Stomach smooth muscle (tissue), 2 donors: ENCODE results near the gene KLF3.
"Not testable (repeated sequence)": the region's sequence is repeated elsewhere in the genome, so short reads cannot be mapped to it uniquely, and the experiment has no call there.

Source experiments
- H3K27ac ChIP-seq: one replicate; pipeline ENCODE4 v1.7.0; 2013; ENCODE audit warnings: mild to moderate bottlenecking, low read length, inconsistent platforms
- H3K27me3 ChIP-seq, 2 donors: one replicate each; pipeline ENCODE4 v1.7.0; 2013; ENCODE audit warnings: low read length in 2 of 2; ENCODE audit not compliant: insufficient read depth in 2 of 2, control insufficient read depth in 1 of 2
- H3K36me3 ChIP-seq, 2 donors: one replicate each; pipeline ENCODE4 v1.7.0; 2013; ENCODE audit warnings: low read length in 2 of 2; ENCODE audit not compliant: control insufficient read depth in 2 of 2, insufficient read depth in 2 of 2
- H3K4me1 ChIP-seq: one replicate; pipeline ENCODE4 v1.7.0; 2013; ENCODE audit warnings: low read length; ENCODE audit not compliant: control insufficient read depth, insufficient read depth
- H3K4me3 ChIP-seq, 2 donors: one replicate each; pipeline ENCODE4 v1.7.0; 2013; ENCODE audit warnings: low read length in 2 of 2
- H3K9ac ChIP-seq, 2 donors: one replicate each; pipeline ENCODE4 v1.7.0; 2013; ENCODE audit warnings: low read length in 2 of 2, mild to moderate bottlenecking in 1 of 2
- H3K9me3 ChIP-seq, 2 donors: one replicate each; pipeline ENCODE4 v1.7.0; 2013; ENCODE audit warnings: low read length in 2 of 2; ENCODE audit not compliant: control insufficient read depth in 2 of 2
- donor health status: healthy.
- donor health status: Pancreatic carcinoma.

Gene KLF3

GRCh38 chr4:38624311-38624710, 39.7 kb upstream of the KLF3 start:
- H3K36me3 ChIP-seq, result no peaks in the 10 kb centered on the region
- H3K4me1 ChIP-seq, result peaks cover 6% of the 10 kb centered on the region
- no peak overlapping the region for H3K4me3 ChIP-seq
- H3K27ac ChIP-seq, result no peak overlapping the region
- H3K9me3 ChIP-seq, result no peaks in the 10 kb centered on the region
- H3K27me3 ChIP-seq, result no peaks in the 10 kb centered on the region
- no peak overlapping the region for H3K9ac ChIP-seq

GRCh38 chr4:38625508-38625907, 38.5 kb upstream of the KLF3 start:
- H3K4me3 ChIP-seq, result peak overlapping the region in 1 of 2 donors; percentile 29
- H3K27me3 ChIP-seq, result no peaks in the 10 kb centered on the region
- H3K36me3 ChIP-seq, result no peaks in the 10 kb centered on the region
- H3K9me3 ChIP-seq, result no peaks in the 10 kb centered on the region
- peaks cover 6% of the 10 kb centered on the region for H3K4me1 ChIP-seq
- peak overlapping the region; percentile 67 for H3K27ac ChIP-seq
- no peak overlapping the region for H3K9ac ChIP-seq

- H3K27ac ChIP-seq, H3K9ac ChIP-seq, H3K27me3 ChIP-seq, H3K9me3 ChIP-seq, H3K36me3 ChIP-seq, H3K4me1 ChIP-seq, H3K4me3 ChIP-seq: not testable (repeated sequence)
Measured at GRCh38 chr4:38626901-38627444, 37.0 kb upstream of the KLF3 start.

- H3K4me3 ChIP-seq, result no peak overlapping the region
- no peak overlapping the region for H3K27ac ChIP-seq
- no peaks in the 10 kb centered on the region for H3K9me3 ChIP-seq
- H3K36me3 ChIP-seq, result no peaks in the 10 kb centered on the region
- H3K9ac ChIP-seq, result no peak overlapping the region
- H3K27me3 ChIP-seq, result no peaks in the 10 kb centered on the region
- peaks cover 10% of the 10 kb centered on the region for H3K4me1 ChIP-seq
Measured at GRCh38 chr4:38630519-38630918, 33.5 kb upstream of the KLF3 start.

- Histone ChIP-seq H3K9me3 (no peaks in the 10 kb centered on the region), H3K4me3 (no peak overlapping the region), H3K9ac (no peak overlapping the region), H3K27ac (no peak overlapping the region), H3K36me3 (no peaks in the 10 kb centered on the region), H3K4me1 (peaks cover 5% of the 10 kb centered on the region), H3K27me3 (no peaks in the 10 kb centered on the region)
Measured at GRCh38 chr4:38634047-38634759, 29.8 kb upstream of the KLF3 start.

GRCh38 chr4:38639242-38639641, 24.8 kb upstream of the KLF3 start:
- Histone ChIP-seq H3K27ac (no peak overlapping the region), H3K36me3 (no peaks in the 10 kb centered on the region), H3K27me3 (no peaks in the 10 kb centered on the region), H3K9ac (no peak overlapping the region), H3K4me1 (peaks cover 1% of the 10 kb centered on the region), H3K9me3 (no peaks in the 10 kb centered on the region), H3K4me3 (no peak overlapping the region)

- Histone ChIP-seq H3K27ac (no peak overlapping the region), H3K4me1 (no peaks in the 10 kb centered on the region), H3K9me3 (no peaks in the 10 kb centered on the region)
Measured at GRCh38 chr4:38641811-38642210, 22.2 kb upstream of the KLF3 start.

GRCh38 chr4:38644201-38644600, 19.8 kb upstream of the KLF3 start:
- Histone ChIP-seq H3K27me3 (no peaks in the 10 kb centered on the region), H3K9me3 (no peaks in the 10 kb centered on the region), H3K36me3 (no peaks in the 10 kb centered on the region), H3K27ac (no peak overlapping the region), H3K4me3 (no peak overlapping the region), H3K4me1 (no peaks in the 10 kb centered on the region), H3K9ac (no peak overlapping the region)

More at GRCh38 chr4:38641811-38642210, 22.2 kb upstream of the KLF3 start:
- H3K36me3 ChIP-seq, result no peaks in the 10 kb centered on the region
- H3K9ac ChIP-seq, result no peak overlapping the region
- H3K4me3 ChIP-seq, result no peak overlapping the region
- no peaks in the 10 kb centered on the region for H3K27me3 ChIP-seq

- Histone ChIP-seq H3K27me3 (no peaks in the 10 kb centered on the region), H3K4me1 (peaks cover 2% of the 10 kb centered on the region), H3K9ac (no peak overlapping the region), H3K9me3 (no peaks in the 10 kb centered on the region), H3K27ac (no peak overlapping the region), H3K4me3 (no peak overlapping the region), H3K36me3 (no peaks in the 10 kb centered on the region)
Measured at GRCh38 chr4:38647101-38647819, 16.7 kb upstream of the KLF3 start.

- Histone ChIP-seq H3K27ac (no peak overlapping the region), H3K4me1 (peaks cover 2% of the 10 kb centered on the region), H3K9me3 (no peaks in the 10 kb centered on the region), H3K4me3 (no peak overlapping the region), H3K27me3 (no peaks in the 10 kb centered on the region), H3K9ac (no peak overlapping the region), H3K36me3 (no peaks in the 10 kb centered on the region)
Measured at GRCh38 chr4:38650133-38650532, 13.9 kb upstream of the KLF3 start.

- H3K27ac ChIP-seq, result no peak overlapping the region
- peaks cover 2% of the 10 kb centered on the region for H3K4me1 ChIP-seq
- H3K9me3 ChIP-seq, result no peaks in the 10 kb centered on the region
- no peak overlapping the region for H3K4me3 ChIP-seq
- no peaks in the 10 kb centered on the region for H3K36me3 ChIP-seq
- no peak overlapping the region for H3K9ac ChIP-seq
- no peaks in the 10 kb centered on the region for H3K27me3 ChIP-seq
Measured at GRCh38 chr4:38654273-38654672, 9.7 kb upstream of the KLF3 start.
